Measurements from ENCODE around the gene RPS6KB2. TPM values are rescaled to one million over a fixed set of nuclear protein-coding genes. Genes with fewer than 3 reads are reported as not detected.

The RPS6KB2 gene
- total RNA-seq, 2 donors from 2014 or later: 47.8 to 62.7 TPM

DNA sequence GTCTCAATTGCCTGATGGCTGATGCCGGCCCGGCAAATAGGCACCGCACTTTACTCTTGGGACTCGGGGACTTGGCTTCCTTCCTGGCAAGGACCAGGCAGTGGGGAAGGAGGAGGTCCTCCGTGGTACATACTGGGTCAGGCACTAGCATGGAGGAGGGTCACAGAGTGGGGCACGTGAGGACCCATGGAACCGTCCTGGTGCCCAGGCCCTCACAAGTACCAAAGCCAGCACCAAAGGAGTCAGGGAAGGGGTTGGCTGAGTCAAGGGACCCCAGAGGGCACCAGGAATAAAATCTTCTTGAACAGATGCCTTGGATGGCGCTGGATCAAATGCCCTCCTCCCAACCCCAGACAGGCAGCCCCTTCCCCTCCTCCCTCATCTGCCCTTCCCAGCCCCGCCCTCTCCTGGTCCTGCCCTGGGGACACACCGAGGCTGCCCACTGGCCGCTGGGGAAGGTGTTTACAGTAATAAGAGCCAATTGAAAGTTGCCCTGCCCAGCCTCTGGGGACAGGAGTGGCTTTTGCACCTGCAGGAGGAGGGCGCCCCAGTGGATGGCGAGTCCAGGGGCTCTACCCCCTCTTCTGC is 18.4 kb upstream of the RPS6KB2 start:
- Mint-ChIP-seq H3K4me3 (peak overlapping the region; percentile 88), H3K4me1 (peaks cover 72% of the 10 kb centered on the region), H3K36me3 (ENCODE audit: low read depth) (peaks cover 3% of the 10 kb centered on the region), H3K27ac (peak overlapping the region; percentile 94), H3K27me3 (no peaks in the 10 kb centered on the region)
- H3K9me3 ChIP-seq (ENCODE audit: control insufficient read depth, low read length, poor library complexity, severe bottlenecking): no peaks in the 10 kb centered on the region
- ATAC-seq (no peak), DNase-seq (no peak)

DNA sequence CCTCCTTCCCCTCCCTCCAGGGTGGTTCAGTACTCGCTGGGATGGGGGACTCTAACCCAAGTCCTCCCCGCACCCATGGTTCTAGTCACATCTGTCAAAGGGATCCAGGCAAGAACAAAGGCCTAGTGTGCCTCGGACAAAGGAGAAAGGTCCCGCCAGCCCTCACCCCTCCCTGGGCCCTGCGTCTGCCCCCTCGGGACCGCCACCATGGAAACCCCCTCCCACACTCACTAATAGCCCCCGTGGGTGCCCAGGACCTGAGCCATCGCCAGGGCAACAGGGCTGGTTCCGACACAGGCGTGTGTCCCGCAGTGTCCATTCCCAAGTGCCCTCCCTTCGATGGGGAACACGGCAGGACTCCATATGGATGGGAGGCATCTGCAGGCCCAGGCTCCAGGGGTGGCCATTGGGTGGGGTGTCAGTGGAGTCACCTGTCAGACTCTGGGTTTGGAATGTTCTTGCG is 17.9 kb upstream of the RPS6KB2 start:
- Mint-ChIP-seq H3K4me1 (peaks cover 72% of the 10 kb centered on the region), H3K4me3 (peak overlapping the region; percentile 88), H3K27ac (peak overlapping the region; percentile 94), H3K27me3 (no peaks in the 10 kb centered on the region), H3K36me3 (ENCODE audit: low read depth) (peaks cover 3% of the 10 kb centered on the region)
- DNase-seq (no peak), ATAC-seq (no peak)
- no peaks in the 10 kb centered on the region for H3K9me3 ChIP-seq (ENCODE audit: control insufficient read depth, low read length, poor library complexity, severe bottlenecking)

DNA sequence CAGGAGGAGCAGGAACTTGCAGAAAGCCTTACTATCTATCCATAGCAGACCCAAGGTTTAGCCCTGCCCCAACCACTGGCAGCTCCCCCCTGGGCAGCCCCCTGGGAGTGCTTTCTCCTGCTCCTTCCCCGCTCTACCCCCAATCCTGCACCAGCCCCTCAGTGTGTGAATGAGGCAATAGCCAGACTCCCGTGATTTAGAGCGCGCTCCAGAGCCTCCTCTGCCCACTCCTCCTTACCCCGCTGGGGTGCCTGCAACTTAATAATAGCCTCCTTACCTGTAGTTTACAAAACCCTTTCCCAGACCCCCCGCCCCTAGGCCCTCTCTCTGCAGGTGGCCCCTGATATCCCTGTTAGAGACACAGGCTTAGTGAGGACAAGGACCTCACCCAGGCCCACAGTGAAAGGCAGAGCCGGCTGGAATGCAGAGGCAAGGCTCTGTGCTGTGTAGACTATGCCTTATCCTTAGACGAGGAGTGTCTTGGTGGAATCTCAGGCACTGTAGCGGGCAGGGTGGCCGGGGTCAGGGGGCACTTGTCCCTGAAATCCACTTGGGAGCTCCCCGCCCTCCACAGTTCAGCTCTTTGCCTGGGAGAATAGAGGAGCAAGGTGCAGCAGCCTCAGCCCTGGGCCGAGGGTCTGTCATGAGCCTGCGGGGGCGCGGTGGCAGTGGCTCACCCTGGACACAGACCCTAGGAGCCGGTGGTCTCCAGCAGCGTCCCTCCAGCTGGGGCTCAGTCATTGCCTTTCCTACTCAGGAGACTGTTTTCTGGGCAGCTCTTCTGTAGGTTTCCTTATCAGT is 17.1 kb upstream of the RPS6KB2 start:
- H3K27me3 Mint-ChIP-seq: no peaks in the 10 kb centered on the region
- H3K4me1 Mint-ChIP-seq: peaks cover 71% of the 10 kb centered on the region
- peak overlapping the region; percentile 59 for H3K4me3 Mint-ChIP-seq
- ATAC-seq (no peak), DNase-seq (no peak)
- peak overlapping the region; percentile 94 for H3K27ac Mint-ChIP-seq
- peaks cover 3% of the 10 kb centered on the region for H3K36me3 Mint-ChIP-seq (ENCODE audit: low read depth)
- no peaks in the 10 kb centered on the region for H3K9me3 ChIP-seq (ENCODE audit: control insufficient read depth, low read length, poor library complexity, severe bottlenecking)

- Mint-ChIP-seq H3K4me3 (peak overlapping the region; percentile 41), H3K27me3 (no peaks in the 10 kb centered on the region)
Observed at GRCh38 chr11:67411785-67412152, 16.5 kb upstream of the RPS6KB2 start.

DNA sequence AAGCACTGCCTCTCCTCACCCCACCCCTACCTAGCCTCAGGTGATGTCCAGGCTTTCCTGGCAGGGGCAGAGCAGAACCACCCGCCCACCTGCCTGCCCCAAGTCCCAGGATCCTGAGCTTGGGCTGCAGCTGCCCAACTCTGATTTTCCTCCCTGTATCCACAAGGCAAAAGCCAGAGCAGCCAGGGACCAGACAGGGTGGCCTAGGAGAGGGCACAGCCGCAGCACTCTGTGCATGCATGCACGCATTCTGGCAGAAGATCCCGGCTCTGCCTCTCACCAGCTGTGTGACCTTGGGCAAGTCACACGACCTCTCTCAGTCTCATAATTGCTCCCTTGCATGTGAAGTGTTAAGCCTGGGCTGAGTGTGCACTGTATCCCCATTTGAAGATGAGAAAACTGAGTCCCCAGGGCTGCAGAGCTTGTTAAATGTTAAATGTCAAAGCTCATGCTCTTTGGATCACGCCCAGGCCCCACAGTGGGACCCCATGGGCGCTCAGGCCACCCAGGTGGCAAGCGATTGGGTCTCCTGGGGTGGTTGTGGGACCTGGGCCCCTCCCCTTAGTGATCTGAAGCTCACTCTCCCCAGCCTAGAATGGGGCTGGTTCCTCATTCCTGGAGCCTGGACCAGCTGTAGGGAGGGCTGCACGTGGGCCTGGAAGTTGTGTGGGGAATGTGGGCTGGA is 15.7 kb upstream of the RPS6KB2 start:
- Mint-ChIP-seq H3K36me3 (ENCODE audit: low read depth) (no peaks in the 10 kb centered on the region), H3K4me3 (peak overlapping the region; percentile 19), H3K27me3 (no peaks in the 10 kb centered on the region), H3K27ac (peak overlapping the region; percentile 94), H3K4me1 (peaks cover 69% of the 10 kb centered on the region)
- no peak for ATAC-seq
- H3K9me3 ChIP-seq (ENCODE audit: control insufficient read depth, low read length, poor library complexity, severe bottlenecking): no peaks in the 10 kb centered on the region
- no peak for DNase-seq

More at GRCh38 chr11:67411785-67412152, 16.5 kb upstream of the RPS6KB2 start:
- DNase-seq: no peak
- no peaks in the 10 kb centered on the region for H3K9me3 ChIP-seq (ENCODE audit: control insufficient read depth, low read length, poor library complexity, severe bottlenecking)
- Mint-ChIP-seq H3K4me1 (peaks cover 73% of the 10 kb centered on the region), H3K36me3 (ENCODE audit: low read depth) (peaks cover 3% of the 10 kb centered on the region), H3K27ac (peak overlapping the region; percentile 94)
- ATAC-seq: no peak

GRCh38 chr11:67413266-67413849 is 14.9 kb upstream of the RPS6KB2 start:
- no peaks in the 10 kb centered on the region for H3K9me3 ChIP-seq (ENCODE audit: control insufficient read depth, low read length, poor library complexity, severe bottlenecking)
- peaks cover 67% of the 10 kb centered on the region for H3K4me1 Mint-ChIP-seq
- H3K27ac Mint-ChIP-seq: peak overlapping the region; percentile 94
- no peak overlapping the region for H3K4me3 Mint-ChIP-seq
- no peak for ATAC-seq
- H3K27me3 Mint-ChIP-seq: no peaks in the 10 kb centered on the region
- DNase-seq: no peak
- H3K36me3 Mint-ChIP-seq (ENCODE audit: low read depth): no peaks in the 10 kb centered on the region

DNA sequence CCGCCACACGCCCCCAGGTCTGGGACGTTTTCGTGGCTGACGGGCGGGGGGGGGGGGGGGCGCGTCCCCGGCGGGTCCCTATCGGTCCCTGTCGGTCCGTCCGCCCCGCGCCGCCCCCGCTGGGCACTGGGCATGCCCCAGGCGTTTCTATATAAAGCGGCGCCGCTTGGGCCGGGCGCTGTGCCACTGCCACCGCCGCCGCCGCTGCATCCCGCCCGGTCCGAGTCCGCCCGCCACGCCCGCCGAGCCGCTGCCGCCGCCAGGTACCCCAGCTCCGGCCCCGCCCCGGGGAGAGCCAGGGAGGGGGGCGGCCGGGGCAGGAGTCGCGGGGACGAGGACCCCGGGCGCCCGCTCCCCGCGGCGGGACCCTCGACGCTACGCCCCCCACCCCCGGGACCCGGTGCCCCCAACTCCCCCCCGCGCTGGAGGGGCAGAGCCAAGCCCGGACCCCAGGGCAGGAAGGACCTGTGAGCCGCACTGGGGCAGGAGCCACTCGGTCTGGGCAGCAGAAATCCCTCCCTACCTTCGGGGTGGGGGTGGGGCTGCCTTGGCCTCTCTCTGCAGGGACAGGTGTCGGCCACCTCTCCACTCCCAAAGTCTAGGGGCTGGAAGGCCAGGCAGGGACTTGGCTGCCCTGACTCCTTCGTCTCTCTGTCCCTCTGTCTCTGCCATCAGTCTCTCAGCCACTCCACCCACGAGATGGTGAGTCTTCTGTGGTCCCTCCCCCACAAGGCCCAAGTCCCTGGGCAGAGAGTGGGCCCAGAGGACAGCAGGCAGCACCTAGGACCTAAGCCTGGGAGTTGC is 12.6 kb upstream of the RPS6KB2 start, which contains the start of gene CARNS1:
CARNS1 (plus strand) TSS at position 178 of the 804 bp plus-strand sequence; CDS start at position 700, 522 bp downstream.
- H3K27ac Mint-ChIP-seq: peak within 1 kb of the TSS; percentile 87

GRCh38 chr11:67416416-67417335 is 11.6 kb upstream of the RPS6KB2 start:
- H3K9me3 ChIP-seq (ENCODE audit: control insufficient read depth, low read length, poor library complexity, severe bottlenecking): no peaks in the 10 kb centered on the region
- DNase-seq (peak; percentile 67 to 71 (median 68)), ATAC-seq (peak; percentile 65)
- Mint-ChIP-seq H3K27me3 (no peaks in the 10 kb centered on the region), H3K4me1 (peaks cover 60% of the 10 kb centered on the region), H3K27ac (peak overlapping the region; percentile 87), H3K36me3 (ENCODE audit: low read depth) (no peaks in the 10 kb centered on the region), H3K4me3 (peak overlapping the region; percentile 86)

More for the DNA sequence above, 12.6 kb upstream of the RPS6KB2 start, which contains the start of gene CARNS1:
- ATAC-seq: no peak
- Mint-ChIP-seq H3K4me1 (peaks cover 66% of the 10 kb centered on the region), H3K36me3 (ENCODE audit: low read depth) (no peaks in the 10 kb centered on the region), H3K27me3 (no peaks in the 10 kb centered on the region), H3K4me3 (peak within 1 kb of the TSS; percentile 86)
- H3K9me3 ChIP-seq (ENCODE audit: control insufficient read depth, low read length, poor library complexity, severe bottlenecking): no peaks in the 10 kb centered on the region
- DNase-seq: no peak

DNA sequence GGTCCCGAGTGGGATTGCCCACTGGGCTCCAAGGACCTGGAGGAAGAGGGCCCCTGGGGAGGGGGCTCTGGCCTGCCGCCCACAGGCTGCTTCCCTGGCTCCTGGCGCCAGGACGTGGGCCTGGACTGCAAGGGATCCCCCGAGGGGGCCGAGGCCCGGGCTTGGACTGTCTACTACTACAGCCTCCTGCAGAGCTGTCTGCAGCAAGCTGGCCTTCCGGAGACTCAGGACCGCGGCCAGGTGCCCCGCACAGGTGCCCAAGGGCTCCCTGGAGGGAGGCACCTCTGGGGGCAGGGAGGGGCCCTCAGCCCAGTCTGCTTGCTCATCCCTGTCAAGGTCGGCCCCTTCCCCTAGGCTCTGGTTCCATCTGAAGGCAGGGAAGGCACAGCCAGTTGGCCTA is 10.9 kb upstream of the RPS6KB2 start:
- Mint-ChIP-seq H3K27ac (peak overlapping the region; percentile 87), H3K4me3 (peak overlapping the region; percentile 49), H3K36me3 (ENCODE audit: low read depth) (no peaks in the 10 kb centered on the region), H3K4me1 (peaks cover 54% of the 10 kb centered on the region), H3K27me3 (no peaks in the 10 kb centered on the region)
- DNase-seq: no peak
- no peak for ATAC-seq
- no peaks in the 10 kb centered on the region for H3K9me3 ChIP-seq (ENCODE audit: control insufficient read depth, low read length, poor library complexity, severe bottlenecking)

DNA sequence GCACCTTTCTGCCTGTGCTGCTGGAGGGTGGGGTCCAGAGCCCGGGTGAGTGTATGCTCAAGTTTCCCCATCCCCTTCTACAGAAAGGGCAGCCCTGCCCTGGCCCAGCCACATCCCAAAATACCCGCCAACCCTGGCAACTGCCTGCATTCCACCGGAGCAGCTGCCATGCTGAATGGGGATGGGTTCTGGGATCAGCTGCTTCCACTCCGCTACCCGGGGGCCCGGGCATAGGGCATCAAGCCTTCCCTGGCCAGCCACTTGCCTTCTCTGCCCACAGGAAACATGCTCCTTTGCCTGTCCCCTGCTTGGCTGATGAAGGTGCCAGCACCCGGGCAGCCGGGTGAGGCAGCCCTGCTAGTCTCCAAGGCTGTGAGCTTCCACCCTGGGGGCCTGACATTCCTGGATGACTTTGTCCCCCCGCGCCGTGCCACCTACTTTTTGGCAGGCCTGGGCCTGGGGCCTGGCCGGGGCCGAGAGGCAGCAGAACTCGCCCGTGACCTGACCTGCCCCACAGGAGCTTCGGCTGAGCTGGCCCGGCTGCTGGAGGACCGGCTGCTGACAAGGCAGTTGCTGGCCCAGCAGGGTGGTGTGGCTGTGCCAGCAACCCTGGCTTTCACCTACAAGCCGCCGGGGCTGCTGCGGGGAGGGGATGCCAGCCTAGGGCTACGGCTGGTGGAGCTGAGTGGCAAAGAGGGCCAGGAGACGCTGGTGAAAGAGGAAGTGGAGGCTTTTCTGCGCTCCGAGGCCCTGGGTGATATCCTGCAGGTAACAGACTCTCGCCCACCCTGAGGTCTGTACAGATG is 9.6 kb upstream of the RPS6KB2 start:
- H3K4me1 Mint-ChIP-seq: peaks cover 50% of the 10 kb centered on the region
- H3K4me3 Mint-ChIP-seq: peak overlapping the region; percentile 87
- H3K9me3 ChIP-seq (ENCODE audit: control insufficient read depth, low read length, poor library complexity, severe bottlenecking): no peaks in the 10 kb centered on the region
- no peak for DNase-seq
- H3K36me3 Mint-ChIP-seq (ENCODE audit: low read depth): no peaks in the 10 kb centered on the region
- H3K27me3 Mint-ChIP-seq: no peaks in the 10 kb centered on the region
- H3K27ac Mint-ChIP-seq: peak overlapping the region; percentile 88
- ATAC-seq: peak; percentile 14

Data from T-helper 17 cell (primary cell).